Fibroblast of skin of right biceps (primary cell): ENCODE data around the gene MLH3.
"Not testable (repeated sequence)": the region's sequence is repeated elsewhere in the genome, so short reads cannot be mapped to it uniquely, and the experiment has no call there.

ENCODE experiments used
- DNase-seq: peaks from one replicate; pipeline ENCODE4 v3.0.0-alpha.2; 2013

MLH3 gene

GRCh38 chr14:75050852-75051555 lies at the start of gene MLH3:
MLH3 (minus strand) TSS chr14:75051467; CDS start chr14:75049655, 1,812 bp downstream.
- peak; percentile 82 for DNase-seq

GRCh38 chr14:75098682-75099081 lies 47.4 kb upstream of the MLH3 start:
- no peak for DNase-seq

GRCh38 chr14:75098212-75098611 lies 46.9 kb upstream of the MLH3 start:
- DNase-seq: no peak

- DNase-seq: no peak
These were observed 45.7 kb upstream of the MLH3 start for GRCh38 chr14:75096959-75097358.

GRCh38 chr14:75095690-75096089 lies 44.4 kb upstream of the MLH3 start:
- no peak for DNase-seq

GRCh38 chr14:75094896-75095295 lies 43.6 kb upstream of the MLH3 start:
- DNase-seq: peak; percentile 71

- no peak for DNase-seq
These were observed 41.4 kb upstream of the MLH3 start for GRCh38 chr14:75092698-75093097.

- DNase-seq: no peak
These were observed 40.0 kb upstream of the MLH3 start for GRCh38 chr14:75091251-75091650.

- DNase-seq: peak; percentile 44
These were observed 39.1 kb upstream of the MLH3 start for GRCh38 chr14:75090353-75090752.

- peak; percentile 56 for DNase-seq
These were observed 37.5 kb upstream of the MLH3 start for GRCh38 chr14:75088566-75089373.

GRCh38 chr14:75088153-75088552 lies 36.9 kb upstream of the MLH3 start:
- no peak for DNase-seq

GRCh38 chr14:75084513-75084912 lies 33.2 kb upstream of the MLH3 start:
- no peak for DNase-seq

- DNase-seq: no peak
These were observed 32.0 kb upstream of the MLH3 start for GRCh38 chr14:75083271-75083670.

GRCh38 chr14:75081660-75082229 lies 30.5 kb upstream of the MLH3 start:
- no peak for DNase-seq

GRCh38 chr14:75079521-75079920 lies 28.3 kb upstream of the MLH3 start:
- DNase-seq: no peak

- no peak for DNase-seq
These were observed 26.5 kb upstream of the MLH3 start for GRCh38 chr14:75077794-75078193.

GRCh38 chr14:75070383-75070782 lies 19.1 kb upstream of the MLH3 start:
- DNase-seq: no peak

- no peak for DNase-seq
These were observed 18.5 kb upstream of the MLH3 start for GRCh38 chr14:75069811-75070145.

- peak; percentile 80 for DNase-seq
These were observed 18.0 kb upstream of the MLH3 start, which contains the start of gene ZC2HC1C for GRCh38 chr14:75069121-75069810. ZC2HC1C (plus strand) TSS chr14:75069641; CDS start chr14:75070574, 933 bp downstream.

GRCh38 chr14:75068294-75069120 lies 17.2 kb upstream of the MLH3 start:
- DNase-seq: no peak

- not testable (repeated sequence) for DNase-seq
These were observed 16.5 kb upstream of the MLH3 start for GRCh38 chr14:75067765-75068164.

- no peak for DNase-seq
These were observed 15.9 kb upstream of the MLH3 start for GRCh38 chr14:75067212-75067611.
